Esophagus squamous epithelium (tissue), 5 donors: ENCODE data around the gene LBX2. TPM values are rescaled to one million over a fixed set of nuclear protein-coding genes. Genes with fewer than 3 reads are reported as not detected.

Source experiments
- DNase-seq: peaks from one replicate; lab custom pipeline; 2025; lab: John Stamatoyannopoulos, UW
- H3K27ac ChIP-seq, 4 donors: fragments of 200-600 bp; sonication (generic); one replicate each; pipeline ENCODE4 v1.5.1; 2016 to 2019; ENCODE audit warnings: mild to moderate bottlenecking in 1 of 4
- H3K27me3 ChIP-seq, 4 donors: fragments of 200-600 bp; sonication (generic); 1 replicate in 3 of 4; 2 replicates in 1 of 4; pipeline versions ENCODE4 v1.5.1 to v1.6.0; 2017 to 2021; ENCODE audit warnings: antibody characterized with exemption in 1 of 4
- H3K36me3 ChIP-seq, 3 donors: fragments of 200-600 bp; sonication (generic); one replicate each; pipeline ENCODE4 v1.5.1; 2016 to 2019
- H3K4me1 ChIP-seq, 3 donors: fragments of 200-600 bp; sonication (generic); one replicate each; pipeline ENCODE4 v1.5.1; 2017 to 2019
- H3K4me3 ChIP-seq, 4 donors: fragments of 200-600 bp; sonication (generic); 1 replicate in 3 of 4; 2 replicates in 1 of 4; pipeline ENCODE4 v1.5.1; 2016 to 2019; ENCODE audit warnings: mild to moderate bottlenecking in 2 of 4, moderate library complexity in 1 of 4
- H3K9me3 ChIP-seq, 3 donors: fragments of 200-600 bp; sonication (generic); one replicate each; pipeline ENCODE4 v1.5.1; 2016 to 2019
- POLR2A ChIP-seq, 4 donors: fragments of 450-650 bp; IDR thresholded peaks; one replicate each; pipeline ENCODE4 v1.6.1; 2017; ENCODE audit warnings: antibody characterized with exemption in 4 of 4, mild to moderate bottlenecking in 4 of 4, moderate library complexity in 3 of 4
- WGBS, 2 donors: methylation state at CpG; one replicate each; pipeline ENCODE4 v1.1.5; 2018; 5-methylcytosine and 5-hydroxymethylcytosine counted together
- intact Hi-C: fragments of 100-400 bp; cut with DNase I; formaldehyde crosslinking; loops from one replicate; pipeline ENCODE4 v1.15.0; 2022
- total RNA-seq, 4 donors: library from RNA; depleted of rRNA; stranded (reverse); fragments of >200 nt; gene quantifications; one replicate each; pipeline ENCODE4 v1.1.0, GENCODE V29; 2016
- TF ChIP-seq, protein P1 (sequence below), 6 experiments: fragments of 450-650 bp in 4 of 6; fragments of 200-600 bp in 2 of 6; sonication (generic) in 2 of 6; IDR thresholded peaks; one replicate each; pipeline ENCODE4 v1.5.1; 2016 to 2019; ENCODE audit warnings: antibody characterized with exemption in 6 of 6, mild to moderate bottlenecking in 4 of 6, moderate library complexity in 4 of 6
- donor health status: DM: yes; HTN: yes; CAD: no.

Gene LBX2
- total RNA-seq, 4 donors from 2014 or later = 0.38 to 0.57 TPM; not detected in 2

DNA sequence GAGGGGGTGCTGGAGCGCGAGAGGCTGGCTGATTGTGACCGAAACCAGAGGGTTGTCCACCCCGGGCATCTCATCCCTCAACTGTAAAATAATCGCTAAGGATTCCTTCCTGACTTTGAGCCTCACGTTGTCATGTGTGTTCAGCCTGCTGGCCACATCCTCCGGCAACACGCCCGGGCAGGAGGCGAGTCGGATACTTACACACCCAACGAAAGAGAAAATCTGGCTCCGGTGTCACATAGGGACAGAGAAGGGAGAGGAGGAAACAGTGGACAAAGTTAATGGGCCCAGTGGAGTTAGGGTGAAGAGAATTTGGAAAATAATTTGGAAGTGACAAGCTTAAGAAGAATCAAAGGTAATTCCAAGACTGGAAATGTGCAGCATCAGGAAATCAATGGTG is 17.2 kb upstream of the LBX2 start:
- peaks cover 41 to 96% (median 45%) of the 10 kb centered on the region in 4 donors for H3K27me3 ChIP-seq

DNA sequence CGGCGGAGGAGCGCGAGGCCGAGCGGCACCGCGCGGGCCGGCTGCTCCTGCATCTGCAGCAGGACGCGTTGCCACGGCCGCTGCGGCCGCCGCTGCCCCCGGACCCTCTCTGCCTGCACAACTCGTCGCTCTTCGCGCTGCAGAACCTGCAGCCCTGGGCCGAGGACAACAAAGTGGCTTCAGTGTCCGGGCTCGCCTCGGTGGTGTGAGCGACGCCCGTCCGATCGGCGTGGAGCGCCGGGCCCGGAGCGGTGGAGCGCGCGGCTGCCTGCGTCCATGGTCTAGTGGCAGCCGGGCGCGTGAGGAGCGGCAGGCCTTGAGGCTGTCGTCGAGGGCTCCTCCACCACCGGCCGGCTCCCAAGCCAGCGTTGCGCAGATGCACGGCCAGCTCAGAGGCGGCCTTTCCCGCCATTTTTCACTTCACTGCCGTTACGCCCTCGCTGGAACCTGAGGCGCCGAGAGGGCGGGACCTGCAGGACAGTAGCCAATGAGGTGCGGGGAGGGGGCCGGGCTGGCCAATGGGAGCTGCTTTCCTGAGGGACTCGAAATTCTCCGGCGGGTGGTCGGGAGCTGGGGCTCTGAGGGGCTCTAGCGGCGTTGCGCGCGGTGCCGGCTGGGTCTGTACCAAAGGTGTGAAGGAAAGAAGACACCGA is 16.7 kb upstream of the LBX2 start:
- intact Hi-C loops = no loop called here
- no peaks in the 10 kb centered on the region for H3K9me3 ChIP-seq
- WGBS, 2 donors = 5 to 13% methylated on average over 6 to 8 of the region's 72 CpGs
- no peak for DNase-seq
- TF ChIP-seq POLR2A (IDR thresholded peaks at IDR 0.05) = no peak
- TF ChIP-seq, protein P1, sequence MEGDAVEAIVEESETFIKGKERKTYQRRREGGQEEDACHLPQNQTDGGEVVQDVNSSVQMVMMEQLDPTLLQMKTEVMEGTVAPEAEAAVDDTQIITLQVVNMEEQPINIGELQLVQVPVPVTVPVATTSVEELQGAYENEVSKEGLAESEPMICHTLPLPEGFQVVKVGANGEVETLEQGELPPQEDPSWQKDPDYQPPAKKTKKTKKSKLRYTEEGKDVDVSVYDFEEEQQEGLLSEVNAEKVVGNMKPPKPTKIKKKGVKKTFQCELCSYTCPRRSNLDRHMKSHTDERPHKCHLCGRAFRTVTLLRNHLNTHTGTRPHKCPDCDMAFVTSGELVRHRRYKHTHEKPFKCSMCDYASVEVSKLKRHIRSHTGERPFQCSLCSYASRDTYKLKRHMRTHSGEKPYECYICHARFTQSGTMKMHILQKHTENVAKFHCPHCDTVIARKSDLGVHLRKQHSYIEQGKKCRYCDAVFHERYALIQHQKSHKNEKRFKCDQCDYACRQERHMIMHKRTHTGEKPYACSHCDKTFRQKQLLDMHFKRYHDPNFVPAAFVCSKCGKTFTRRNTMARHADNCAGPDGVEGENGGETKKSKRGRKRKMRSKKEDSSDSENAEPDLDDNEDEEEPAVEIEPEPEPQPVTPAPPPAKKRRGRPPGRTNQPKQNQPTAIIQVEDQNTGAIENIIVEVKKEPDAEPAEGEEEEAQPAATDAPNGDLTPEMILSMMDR (IDR thresholded peaks at IDR 0.05) = no peak
- no peak overlapping the region for H3K27ac ChIP-seq
- peaks cover 14 to 39% (median 29%) of the 10 kb centered on the region in 3 donors for H3K4me1 ChIP-seq
- H3K4me3 ChIP-seq = peak overlapping the region in 3 of 4 donors; percentile 20 to 60 (median 43)
- peaks cover 41 to 98% (median 48%) of the 10 kb centered on the region in 4 donors for H3K27me3 ChIP-seq
- no peaks in the 10 kb centered on the region for H3K36me3 ChIP-seq

More for the DNA sequence above, 17.2 kb upstream of the LBX2 start:
- Histone ChIP-seq H3K27ac (no peak overlapping the region), H3K9me3 (no peaks in the 10 kb centered on the region), H3K4me3 (peak overlapping the region in 2 of 4 donors; percentile 43 to 60), H3K36me3 (no peaks in the 10 kb centered on the region), H3K4me1 (peaks cover 14 to 39% (median 29%) of the 10 kb centered on the region in 3 donors)
- TF ChIP-seq POLR2A (IDR thresholded peaks at IDR 0.05) = no peak
- 66 to 70% methylated on average over 4 to 11 of the region's 13 CpGs for WGBS, 2 donors
- DNase-seq = no peak
- intact Hi-C loops = no loop called here

DNA sequence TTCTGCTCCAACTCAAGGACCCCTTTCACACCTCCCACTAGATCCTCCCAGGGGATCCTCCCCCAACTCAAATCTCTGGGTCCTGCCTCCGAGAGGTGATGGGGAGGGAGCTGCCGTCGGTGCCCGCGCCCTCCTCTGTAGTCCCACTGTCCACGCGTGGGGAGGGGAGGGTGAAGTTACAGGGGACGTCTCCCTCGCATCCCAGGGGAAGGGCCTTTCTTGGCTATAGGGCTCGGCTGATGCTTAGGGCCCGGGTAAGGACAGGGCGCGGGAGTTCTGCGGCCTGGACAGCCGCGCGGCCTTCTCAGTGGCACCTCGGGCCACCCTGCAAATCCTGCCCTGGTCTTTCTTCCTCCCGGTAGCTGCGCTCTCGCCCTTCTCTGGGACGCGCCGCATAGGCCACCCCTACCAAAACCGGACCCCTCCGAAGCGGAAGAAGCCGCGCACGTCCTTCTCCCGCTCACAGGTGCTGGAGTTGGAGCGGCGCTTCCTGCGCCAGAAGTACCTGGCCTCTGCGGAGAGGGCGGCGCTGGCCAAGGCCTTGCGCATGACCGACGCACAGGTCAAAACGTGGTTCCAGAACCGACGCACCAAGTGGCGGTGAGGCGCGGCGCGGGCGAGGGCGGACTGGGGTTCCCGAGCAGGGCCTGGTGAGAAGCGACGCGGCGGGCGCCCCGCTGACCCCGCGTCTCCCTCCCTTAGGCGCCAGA is 16.0 kb upstream of the LBX2 start:
- H3K4me1 ChIP-seq = peaks cover 14 to 39% (median 29%) of the 10 kb centered on the region in 3 donors
- no peak for TF ChIP-seq POLR2A (IDR thresholded peaks at IDR 0.05)
- TF ChIP-seq, protein P1 (IDR thresholded peaks at IDR 0.05) = no peak
- no peak for DNase-seq
- H3K9me3 ChIP-seq = no peaks in the 10 kb centered on the region
- intact Hi-C loops = no loop called here
- peaks cover 41 to 100% (median 48%) of the 10 kb centered on the region in 4 donors for H3K27me3 ChIP-seq
- H3K36me3 ChIP-seq = no peaks in the 10 kb centered on the region
- peak overlapping the region in 2 of 4 donors; percentile 43 to 60 for H3K4me3 ChIP-seq
- 20 to 27% methylated on average over 3 to 4 of the region's 60 CpGs for WGBS, 2 donors
- no peak overlapping the region for H3K27ac ChIP-seq

DNA sequence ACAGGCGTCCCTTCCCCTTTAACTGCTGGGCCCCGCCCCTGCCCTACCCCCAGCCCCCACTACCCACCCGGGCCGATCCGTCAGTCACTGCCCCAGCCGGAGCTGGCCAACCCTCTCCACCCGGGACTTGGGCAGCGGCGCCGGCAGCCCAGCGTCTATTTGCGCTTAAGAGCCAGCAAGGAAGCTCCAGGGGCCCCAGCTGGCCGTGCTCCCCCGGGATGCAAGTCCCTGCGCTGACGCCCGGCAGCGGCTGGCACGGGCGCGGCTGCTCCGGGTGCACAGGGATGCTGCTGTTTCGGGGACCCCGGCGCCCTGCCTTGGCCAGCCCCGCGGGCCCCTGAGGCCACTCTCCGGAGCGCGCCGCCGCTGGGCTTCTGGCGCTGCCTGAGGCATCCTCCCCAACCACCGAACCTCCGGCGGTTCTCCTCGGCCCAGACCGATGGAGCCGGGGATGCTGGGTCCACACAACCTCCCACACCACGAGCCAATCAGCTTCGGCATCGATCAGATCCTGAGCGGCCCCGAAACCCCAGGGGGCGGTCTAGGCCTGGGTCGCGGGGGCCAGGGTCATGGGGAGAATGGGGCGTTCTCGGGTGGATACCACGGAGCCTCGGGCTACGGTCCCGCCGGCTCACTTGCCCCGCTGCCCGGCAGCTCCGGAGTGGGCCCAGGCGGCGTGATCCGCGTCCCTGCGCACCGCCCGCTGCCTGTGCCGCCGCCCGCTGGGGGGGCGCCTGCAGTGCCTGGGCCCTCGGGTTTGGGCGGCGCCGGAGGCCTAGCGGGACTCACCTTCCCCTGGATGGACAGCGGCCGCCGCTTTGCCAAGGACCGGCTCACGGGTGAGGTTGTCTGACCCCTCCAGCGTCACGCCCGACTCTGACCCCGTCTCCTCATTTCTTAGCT is 15.2 kb upstream of the LBX2 start, which contains the start of gene TLX2:
Gene TLX2 (plus strand): TSS at position 83 of the 903 bp plus-strand sequence. CDS start 357 bp downstream, at position 440.
- no peaks in the 10 kb centered on the region for H3K9me3 ChIP-seq
- peaks cover 41 to 100% (median 48%) of the 10 kb centered on the region in 4 donors for H3K27me3 ChIP-seq
- H3K4me3 ChIP-seq = peak within 1 kb of the TSS in 2 of 4 donors; percentile 43 to 60
- intact Hi-C loops = no loop called here
- peaks cover 14 to 39% (median 29%) of the 10 kb centered on the region in 3 donors for H3K4me1 ChIP-seq
- H3K27ac ChIP-seq = no peak within 1 kb of the TSS
- TF ChIP-seq POLR2A (IDR thresholded peaks at IDR 0.05) = no peak
- TF ChIP-seq, protein P1 (IDR thresholded peaks at IDR 0.05) = no peak
- 2 to 17% methylated on average over 3 to 17 of the region's 82 CpGs for WGBS, 2 donors
- DNase-seq = no peak
- no peaks in the 10 kb centered on the region for H3K36me3 ChIP-seq
